K562 (cell line): ENCODE results near the gene CRYZL1. TPM values are rescaled to one million over a fixed set of nuclear protein-coding genes. Genes with fewer than 3 reads are reported as not detected.
A peak's percentile ranks its signal among the peaks of the same experiment; 100 is the strongest.

Experiments used
- ATF7 ChIP-seq: fragments of 450-650 bp; IDR thresholded peaks from 2 replicates; pipeline ENCODE4 v1.7.1; 2014; ENCODE audit warnings: mild to moderate bottlenecking, moderate library complexity
- BMI1 ChIP-seq: fragments of 150-350 bp; IDR thresholded peaks from 2 replicates; pipeline ENCODE4 v1.6.1; 2014; ENCODE audit warnings: low read length
- CREBBP ChIP-seq: IDR thresholded peaks from one replicate; pipeline ENCODE4 v1.6.1; 2012; ENCODE audit warnings: low read depth, mild to moderate bottlenecking, control low read depth, inconsistent platforms, low read length
- CSDE1 ChIP-seq, 2 experiments: fragments of 450-650 bp; IDR thresholded peaks; 2 replicates each; pipeline ENCODE4 v1.6.1; 2016; ENCODE audit warnings: mild to moderate bottlenecking in 1 of 2
- CXXC5 ChIP-seq: fragments of 250-450 bp; sonication (Bioruptor Pico); IDR thresholded peaks from 2 replicates; pipeline ENCODE4 v1.8.0; 2022; ENCODE audit warnings: inconsistent platforms, mild to moderate bottlenecking, moderate library complexity
- GATA2 ChIP-seq: sonication (generic); formaldehyde crosslinking; IDR thresholded peaks from 2 replicates; pipeline ENCODE4 v1.4.0; 2020; ENCODE audit warnings: mild to moderate bottlenecking, missing genetic modification reagents
- KDM1A ChIP-seq, 2 experiments: fragments of 450-650 bp; IDR thresholded peaks; 2 replicates each; pipeline ENCODE4 v1.6.1; 2016; ENCODE audit warnings: mild to moderate bottlenecking in 2 of 2
- KDM4B ChIP-seq, 2 experiments: fragments of 450-650 bp in 1 of 2; sonication (generic) in 1 of 2; IDR thresholded peaks; 2 replicates each; pipeline ENCODE4 v1.6.1; 2016 to 2017; ENCODE audit warnings: borderline replicate concordance in 2 of 2, antibody characterized with exemption in 1 of 2, low read depth in 1 of 2, mild to moderate bottlenecking in 1 of 2
- KLF13 ChIP-seq: fragments of 450-650 bp; IDR thresholded peaks from 2 replicates; pipeline ENCODE4 v1.6.1; 2016; ENCODE audit warnings: missing genetic modification characterization, low read depth, mild to moderate bottlenecking, missing compliant biosample characterization, moderate library complexity, borderline replicate concordance
- MAFG ChIP-seq: fragments of 450-650 bp; conservative IDR thresholded peaks from 2 replicates; pipeline ENCODE4 v1.6.1; 2016; ENCODE audit warnings: missing genetic modification characterization, missing compliant biosample characterization
- NFYB ChIP-seq: IDR thresholded peaks from 2 replicates; pipeline ENCODE4 v1.6.1; 2011; ENCODE audit warnings: mild to moderate bottlenecking, moderate library complexity; ENCODE audit not compliant: insufficient read length; ENCODE audit errors: extremely low read depth
- NUFIP1 ChIP-seq: fragments of 450-650 bp; IDR thresholded peaks from 2 replicates; pipeline ENCODE4 v1.6.1; 2018; ENCODE audit not compliant: partially characterized antibody
- PHTF2 ChIP-seq: fragments of 250-450 bp; sonication (Bioruptor Pico); IDR thresholded peaks from 2 replicates; pipeline ENCODE4 v1.5.0; 2021; ENCODE audit warnings: mild to moderate bottlenecking
- POLR2G ChIP-seq: fragments of 200-400 bp; formaldehyde crosslinking; IDR thresholded peaks from 2 replicates; pipeline ENCODE4 v1.6.1; 2017; ENCODE audit warnings: low read depth, mild to moderate bottlenecking, antibody characterized with exemption, low read length, moderate library complexity
- RB1 ChIP-seq: fragments of 450-650 bp; IDR thresholded peaks from 2 replicates; pipeline ENCODE4 v1.6.1; 2017; ENCODE audit warnings: low read depth, mild to moderate bottlenecking
- RBM34 ChIP-seq: fragments of 200-400 bp; formaldehyde crosslinking; IDR thresholded peaks from 2 replicates; pipeline ENCODE4 v1.6.1; 2018; ENCODE audit warnings: low read length, borderline replicate concordance; ENCODE audit not compliant: insufficient read depth
- TAF7 ChIP-seq: fragments of 450-650 bp; IDR thresholded peaks from 2 replicates; pipeline ENCODE4 v1.6.1; 2016; ENCODE audit warnings: missing genetic modification characterization, missing compliant biosample characterization
- TCF7 ChIP-seq: sonication (generic); IDR thresholded peaks from 2 replicates; pipeline ENCODE4 v1.6.1; 2016; ENCODE audit warnings: antibody characterized with exemption, borderline replicate concordance
- TRIM28 ChIP-seq: fragments of 450-650 bp; IDR thresholded peaks from 2 replicates; pipeline ENCODE4 v1.6.1; 2017
- ZBTB8A ChIP-seq: fragments of 450-650 bp; IDR thresholded peaks from 2 replicates; pipeline ENCODE4 v1.6.1; 2018; ENCODE audit warnings: mild to moderate bottlenecking, moderate library complexity; ENCODE audit not compliant: partially characterized antibody
- ZFPM2 ChIP-seq: fragments of 250-450 bp; sonication (Bioruptor Pico); IDR thresholded peaks from 2 replicates; pipeline ENCODE4 v1.5.1; 2022; ENCODE audit warnings: mild to moderate bottlenecking
- ZKSCAN1 ChIP-seq: fragments of 150-350 bp; IDR thresholded peaks from 2 replicates; pipeline ENCODE4 v1.6.1; 2016; ENCODE audit warnings: low read depth, low read length
- ZNF124 ChIP-seq: sonication (generic); formaldehyde crosslinking; IDR thresholded peaks from 2 replicates; pipeline ENCODE4 v1.8.1; 2022; ENCODE audit warnings: missing genetic modification reagents
- ZNF253 ChIP-seq: fragments of 250-450 bp; sonication (Bioruptor Pico); conservative IDR thresholded peaks from 2 replicates; pipeline ENCODE4 v1.6.1; 2021; ENCODE audit warnings: mild to moderate bottlenecking
- ZNF282 ChIP-seq: sonication (generic); formaldehyde crosslinking; IDR thresholded peaks from 2 replicates; pipeline ENCODE4 v1.8.1; 2023; ENCODE audit warnings: missing genetic modification reagents
- polyA plus RNA-seq, 8 experiments: library from polyadenylated mRNA; depleted of rRNA in 4 of 8; stranded (reverse) in 5 of 8; unstranded in 3 of 8; fragments of >200 nt; fragmentation: Nextera tagmentation in 2 of 8; fragmentation: Illumina TruSeq in 1 of 8; extraction: Ambion mirVana in 2 of 8; extraction: Trizol in 1 of 8; gene quantifications; 2 replicates each; pipeline versions ENCODE4 v1.2.1 to v1.2.3, GENCODE V29; 2011 to 2014; ENCODE audit warnings: inconsistent platforms in 1 of 8, missing spikeins in 1 of 8
- total RNA-seq, 7 experiments: library from RNA; depleted of rRNA in 6 of 7; stranded (reverse); fragments of >200 nt in 6 of 7; fragmentation: Illumina TruSeq in 2 of 7; extraction: Trizol in 2 of 7; gene quantifications; 2 replicates each; pipeline versions ENCODE4 v1.2.1 to v1.2.3, GENCODE V29; 2011 to 2021; ENCODE audit warnings: low replicate concordance in 1 of 7
- TF ChIP-seq, protein P1 (sequence below): sonication (generic); formaldehyde crosslinking; IDR thresholded peaks from 2 replicates; pipeline ENCODE4 v1.8.0; 2022; ENCODE audit warnings: mild to moderate bottlenecking, missing genetic modification reagents, borderline replicate concordance
- TF ChIP-seq, protein P2 (sequence below): fragments of 450-650 bp; formaldehyde crosslinking; IDR thresholded peaks from 2 replicates; pipeline ENCODE4 v1.4.0; 2022; ENCODE audit warnings: missing genetic modification characterization

The CRYZL1 gene
- total and polyA plus RNA-seq, 9 of the 15 experiments (the other 6 are each of a cell fraction or from before 2014, with no cell fraction given) = 19.9 to 98.2 (median 39.2) TPM

DNA sequence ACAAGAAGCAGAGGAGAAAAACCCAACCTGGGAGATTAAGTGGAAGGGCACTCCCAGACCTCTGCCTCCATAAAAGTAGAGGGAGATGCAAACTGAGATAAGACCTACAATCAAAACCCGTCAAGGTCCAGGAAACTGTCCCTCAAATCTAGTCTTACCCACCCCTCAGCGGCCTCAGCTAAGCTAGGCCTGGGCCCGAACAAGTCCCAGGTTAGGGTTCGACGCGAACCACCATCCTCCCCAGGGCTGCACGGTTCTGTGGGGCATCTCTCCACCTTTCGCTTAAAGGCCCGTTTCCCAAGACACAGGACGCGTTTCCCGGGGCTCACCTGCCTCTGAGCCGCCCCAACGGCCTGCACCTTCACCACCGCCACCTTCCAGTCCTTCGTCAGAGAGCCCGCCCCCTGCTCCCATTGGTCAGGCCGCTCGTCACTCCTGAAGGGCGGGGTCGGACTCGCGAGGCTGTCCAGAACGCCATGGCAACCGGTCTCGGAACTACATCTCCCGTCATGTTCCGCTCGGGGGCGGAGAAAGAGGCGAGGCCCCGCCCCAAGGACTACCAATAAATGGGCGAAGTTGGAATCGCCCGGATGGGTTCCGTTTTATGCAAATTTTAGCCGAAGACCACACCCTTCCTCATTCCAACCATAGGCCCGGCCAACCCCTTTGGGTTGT lies at the start of gene CRYZL1 (continued):
- TF ChIP-seq ZFPM2 (CRISPR knock-in tag) (no peak), KDM4B (IDR thresholded peaks at IDR 0.05; ENCODE audit: borderline replicate concordance in 2 of 2, low read depth in 1 of 2) (no peak), ZBTB8A (no peak), ZKSCAN1 (peak; percentile 40), PHTF2 (peak; percentile 56; the same call in 1 of the 2 replicates), BMI1 (peak; percentile 99), CREBBP (no peak), RB1 (peak; percentile 39; the same call in 1 of the 2 replicates), TRIM28 (no peak), RBM34 (no peak), MAFG (no peak), NUFIP1 (no peak), TCF7 (no peak; the same call in 1 of the 2 replicates), CSDE1 (IDR thresholded peaks at IDR 0.05) (peak in 1 of 2 experiments; percentile 93; a peak in 2 of 4 replicates), TAF7 (peak; percentile 79), CXXC5 (CRISPR knock-in tag) (peak; percentile 61; the same call in 1 of the 2 replicates), KDM1A (IDR thresholded peaks at IDR 0.05) (peak; percentile 5 to 10; a peak in 1 of 4 replicates), ZNF253 (no peak), ZNF124 (CRISPR knock-in tag) (no peak), NFYB (peak; percentile 97), ATF7 (peak; percentile 88), POLR2G (peak; percentile 88), ZNF282 (CRISPR knock-in tag) (no peak), GATA2 (CRISPR knock-in tag) (peak; percentile 81), KLF13 (no peak)
- TF ChIP-seq, protein P1, sequence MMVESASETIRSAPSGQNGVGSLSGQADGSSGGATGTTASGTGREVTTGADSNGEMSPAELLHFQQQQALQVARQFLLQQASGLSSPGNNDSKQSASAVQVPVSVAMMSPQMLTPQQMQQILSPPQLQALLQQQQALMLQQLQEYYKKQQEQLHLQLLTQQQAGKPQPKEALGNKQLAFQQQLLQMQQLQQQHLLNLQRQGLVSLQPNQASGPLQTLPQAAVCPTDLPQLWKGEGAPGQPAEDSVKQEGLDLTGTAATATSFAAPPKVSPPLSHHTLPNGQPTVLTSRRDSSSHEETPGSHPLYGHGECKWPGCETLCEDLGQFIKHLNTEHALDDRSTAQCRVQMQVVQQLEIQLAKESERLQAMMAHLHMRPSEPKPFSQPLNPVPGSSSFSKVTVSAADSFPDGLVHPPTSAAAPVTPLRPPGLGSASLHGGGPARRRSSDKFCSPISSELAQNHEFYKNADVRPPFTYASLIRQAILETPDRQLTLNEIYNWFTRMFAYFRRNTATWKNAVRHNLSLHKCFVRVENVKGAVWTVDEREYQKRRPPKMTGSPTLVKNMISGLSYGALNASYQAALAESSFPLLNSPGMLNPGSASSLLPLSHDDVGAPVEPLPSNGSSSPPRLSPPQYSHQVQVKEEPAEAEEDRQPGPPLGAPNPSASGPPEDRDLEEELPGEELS = no peak; the same call in 1 of the 2 replicates
- TF ChIP-seq, protein P2, sequence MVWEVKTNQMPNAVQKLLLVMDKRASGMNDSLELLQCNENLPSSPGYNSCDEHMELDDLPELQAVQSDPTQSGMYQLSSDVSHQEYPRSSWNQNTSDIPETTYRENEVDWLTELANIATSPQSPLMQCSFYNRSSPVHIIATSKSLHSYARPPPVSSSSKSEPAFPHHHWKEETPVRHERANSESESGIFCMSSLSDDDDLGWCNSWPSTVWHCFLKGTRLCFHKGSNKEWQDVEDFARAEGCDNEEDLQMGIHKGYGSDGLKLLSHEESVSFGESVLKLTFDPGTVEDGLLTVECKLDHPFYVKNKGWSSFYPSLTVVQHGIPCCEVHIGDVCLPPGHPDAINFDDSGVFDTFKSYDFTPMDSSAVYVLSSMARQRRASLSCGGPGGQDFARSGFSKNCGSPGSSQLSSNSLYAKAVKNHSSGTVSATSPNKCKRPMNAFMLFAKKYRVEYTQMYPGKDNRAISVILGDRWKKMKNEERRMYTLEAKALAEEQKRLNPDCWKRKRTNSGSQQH (CRISPR knock-in tag) = no peak
